Lung (tissue), 12 donors: ENCODE data around the gene CSNK1G3. TPM values are rescaled to one million over a fixed set of nuclear protein-coding genes. Genes with fewer than 3 reads are reported as not detected.

ENCODE experiments used
- ATAC-seq: fragments of 200-7000 bp; cut with Tn5 transposase; one replicate; pipeline ENCODE4 v1.9.1; 2020; ENCODE audit warnings: moderate number of reproducible peaks; ENCODE audit not compliant: insufficient read depth, low FRiP score
- DNase-seq, 3 donors: peaks; one replicate each; pipeline ENCODE4 v3.0.0-alpha.2; 2013 to 2017
- H3K27ac ChIP-seq, 2 donors: one replicate each; pipeline ENCODE4 v1.5.1; 2013; ENCODE audit warnings: mild to moderate bottlenecking in 2 of 2, moderate library complexity in 2 of 2, control low read depth in 1 of 2, inconsistent platforms in 1 of 2, low read depth in 1 of 2, low read length in 1 of 2
- H3K27me3 ChIP-seq, 3 donors: one replicate each; pipeline ENCODE4 v1.5.1; 2013; ENCODE audit warnings: low read length in 2 of 3; ENCODE audit not compliant: control insufficient read depth in 3 of 3, insufficient read depth in 3 of 3
- H3K36me3 ChIP-seq, 4 donors: one replicate each; pipeline ENCODE4 v1.5.1; 2013; ENCODE audit warnings: low read length in 4 of 4, mild to moderate bottlenecking in 1 of 4, moderate library complexity in 1 of 4; ENCODE audit not compliant: control insufficient read depth in 4 of 4, insufficient read depth in 4 of 4
- H3K4me1 ChIP-seq, 5 donors: one replicate each; pipeline ENCODE4 v1.5.1; 2013; ENCODE audit warnings: low read length in 5 of 5, mild to moderate bottlenecking in 2 of 5, moderate library complexity in 1 of 5; ENCODE audit not compliant: control insufficient read depth in 5 of 5, insufficient read depth in 5 of 5
- H3K4me3 ChIP-seq: one replicate; pipeline ENCODE4 v1.5.1; 2013; ENCODE audit warnings: mild to moderate bottlenecking, control low read depth, moderate library complexity
- H3K9ac ChIP-seq, 2 donors: one replicate each; pipeline ENCODE4 v1.5.1; 2013; ENCODE audit warnings: low read length in 2 of 2, control low read depth in 1 of 2; ENCODE audit not compliant: insufficient read depth in 1 of 2
- H3K9me3 ChIP-seq, 4 donors: one replicate each; pipeline ENCODE4 v1.5.1; 2013; ENCODE audit warnings: low read length in 3 of 4, mild to moderate bottlenecking in 1 of 4, moderate library complexity in 1 of 4; ENCODE audit not compliant: control insufficient read depth in 4 of 4, insufficient read depth in 3 of 4
- WGBS, 2 donors: extraction: QIAGEN DNeasy Blood & Tissue Kit; methylation state at CpG; one replicate each; pipeline ENCODE4 v1.1.7; 2013; 5-methylcytosine and 5-hydroxymethylcytosine counted together
- polyA plus RNA-seq, 2 donors: library from polyadenylated mRNA; stranded (reverse); fragments of 200-250 nt; gene quantifications; one replicate each; pipeline ENCODE4 v1.2.1, GENCODE V29; 2013
- total RNA-seq, 2 donors: library from RNA; depleted of rRNA in 1 of 2; stranded (reverse); fragments of >200 nt in 1 of 2; gene quantifications; one replicate each; pipeline ENCODE4 v1.2.1, GENCODE V29; 2014 to 2021
- TF ChIP-seq, protein P1 (sequence below): IDR thresholded peaks from 2 replicates; pipeline ENCODE4 v1.5.1; 2012; ENCODE audit warnings: mild to moderate bottlenecking; ENCODE audit errors: control extremely low read depth, extremely low read depth
- donor health status: control.
- donor health status: control.
- donor health status: Bipolar disorder and iron deficiency.
- donor health status: healthy.
- donor health status: DM: yes; HTN: yes; CAD: no.

Gene CSNK1G3
- total and polyA plus RNA-seq, 4 donors, result 8.3 to 106 (median 21.0) TPM

DNA sequence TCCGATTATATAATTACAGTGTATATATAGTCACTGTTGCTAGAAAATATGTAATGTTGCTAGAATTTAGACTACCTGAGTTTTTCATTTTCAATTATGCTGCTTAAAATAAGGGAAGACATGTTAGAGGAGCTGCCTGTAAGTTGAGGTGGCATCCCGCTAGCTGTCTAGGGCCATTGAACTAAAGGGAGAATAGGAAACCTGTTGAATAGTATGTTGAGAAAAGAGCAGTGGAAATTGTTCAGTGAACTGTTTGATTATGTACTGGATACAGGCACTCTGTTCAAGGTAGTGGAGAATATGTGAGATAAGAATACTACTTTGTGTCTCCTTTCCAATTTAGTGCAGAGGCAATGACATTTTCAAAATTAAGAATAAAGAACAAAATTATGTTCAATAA is 89.6 kb downstream of the CSNK1G3 start:
- Histone ChIP-seq H3K4me1 (no peaks in the 10 kb centered on the region), H3K9me3 (no peaks in the 10 kb centered on the region), H3K27me3 (no peaks in the 10 kb centered on the region), H3K4me3 (no peak overlapping the region), H3K9ac (no peak overlapping the region), H3K36me3 (peaks cover 0 to 3% (median under 1%) of the 10 kb centered on the region in 4 donors), H3K27ac (no peak overlapping the region)
- DNase-seq, result no peak
- TF ChIP-seq, protein P1, sequence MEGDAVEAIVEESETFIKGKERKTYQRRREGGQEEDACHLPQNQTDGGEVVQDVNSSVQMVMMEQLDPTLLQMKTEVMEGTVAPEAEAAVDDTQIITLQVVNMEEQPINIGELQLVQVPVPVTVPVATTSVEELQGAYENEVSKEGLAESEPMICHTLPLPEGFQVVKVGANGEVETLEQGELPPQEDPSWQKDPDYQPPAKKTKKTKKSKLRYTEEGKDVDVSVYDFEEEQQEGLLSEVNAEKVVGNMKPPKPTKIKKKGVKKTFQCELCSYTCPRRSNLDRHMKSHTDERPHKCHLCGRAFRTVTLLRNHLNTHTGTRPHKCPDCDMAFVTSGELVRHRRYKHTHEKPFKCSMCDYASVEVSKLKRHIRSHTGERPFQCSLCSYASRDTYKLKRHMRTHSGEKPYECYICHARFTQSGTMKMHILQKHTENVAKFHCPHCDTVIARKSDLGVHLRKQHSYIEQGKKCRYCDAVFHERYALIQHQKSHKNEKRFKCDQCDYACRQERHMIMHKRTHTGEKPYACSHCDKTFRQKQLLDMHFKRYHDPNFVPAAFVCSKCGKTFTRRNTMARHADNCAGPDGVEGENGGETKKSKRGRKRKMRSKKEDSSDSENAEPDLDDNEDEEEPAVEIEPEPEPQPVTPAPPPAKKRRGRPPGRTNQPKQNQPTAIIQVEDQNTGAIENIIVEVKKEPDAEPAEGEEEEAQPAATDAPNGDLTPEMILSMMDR, result no peak
- no peak for ATAC-seq
- 96 to 98% methylated on average over 2 of the region's 2 CpGs for WGBS, 2 donors

DNA sequence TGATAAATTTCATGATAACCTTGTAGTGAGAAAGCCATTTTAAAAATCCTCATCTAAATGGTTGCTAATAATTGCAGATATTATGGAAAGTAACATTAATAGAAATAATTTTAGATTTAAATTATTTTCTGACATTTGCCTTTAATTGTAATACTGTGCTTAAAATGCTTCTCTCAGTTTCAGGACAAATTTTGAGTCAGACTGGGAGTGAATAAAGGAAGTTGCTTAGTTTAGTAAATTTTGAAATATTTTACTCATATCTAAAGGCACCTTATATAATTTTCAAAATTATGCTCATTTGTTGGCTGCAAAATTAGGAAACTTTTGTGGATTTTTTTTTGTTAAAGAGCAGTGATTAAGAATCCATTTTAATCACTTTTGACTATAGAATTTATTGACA is 93.8 kb downstream of the CSNK1G3 start:
- Histone ChIP-seq H3K9ac (no peak overlapping the region), H3K9me3 (no peaks in the 10 kb centered on the region), H3K27me3 (no peaks in the 10 kb centered on the region), H3K36me3 (peaks cover 0 to 9% (median 3%) of the 10 kb centered on the region in 4 donors), H3K4me1 (peaks cover 0 to 2% (median 0%) of the 10 kb centered on the region in 5 donors), H3K4me3 (no peak overlapping the region), H3K27ac (no peak overlapping the region)
- TF ChIP-seq, protein P1, result no peak
- DNase-seq, result no peak
- ATAC-seq, result no peak

DNA sequence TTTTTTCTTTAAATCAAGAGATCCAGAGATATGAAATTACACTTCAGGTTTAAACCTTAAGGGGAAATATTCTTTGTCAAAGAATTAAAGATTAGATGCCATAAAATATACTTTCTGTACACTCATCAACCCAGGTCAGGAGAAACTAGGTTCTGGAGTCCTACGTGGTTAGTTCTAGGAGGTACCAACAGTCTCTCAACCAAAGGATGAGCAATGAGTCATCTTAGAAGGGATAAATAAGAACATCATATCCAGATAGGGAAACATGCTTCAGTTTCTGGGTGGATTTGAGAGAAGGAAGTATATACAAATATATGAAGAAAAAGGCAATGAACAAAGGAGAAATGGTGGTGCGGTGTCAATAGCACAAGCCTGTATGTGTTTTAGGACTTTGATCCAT is 98.2 kb downstream of the CSNK1G3 start:
- WGBS, 2 donors, result 95 to 98% methylated on average over 2 of the region's 2 CpGs
- TF ChIP-seq, protein P1, result no peak
- peaks cover 3 to 20% (median 7%) of the 10 kb centered on the region in 4 donors for H3K36me3 ChIP-seq
- no peak overlapping the region for H3K9ac ChIP-seq
- H3K27ac ChIP-seq, result no peak overlapping the region
- H3K9me3 ChIP-seq, result no peaks in the 10 kb centered on the region
- DNase-seq (no peak), ATAC-seq (no peak)
- H3K4me1 ChIP-seq, result peaks cover 0 to 2% (median 0%) of the 10 kb centered on the region in 5 donors
- H3K27me3 ChIP-seq, result no peaks in the 10 kb centered on the region
- H3K4me3 ChIP-seq, result no peak overlapping the region
